Neural cell (in vitro differentiated cells): ENCODE measurements around the gene ANP32E. TPM values are rescaled to one million over a fixed set of nuclear protein-coding genes. Genes with fewer than 3 reads are reported as not detected.

Experiments used
- H2AFZ ChIP-seq: fragments of 200-600, 300-800 bp; sonication (generic), shearing (Covaris generic); 2 replicates; pipeline ENCODE4 v1.6.0; 2014; ENCODE audit warnings: low read depth, mild to moderate bottlenecking, antibody characterized with exemption, low read length, moderate library complexity
- H3F3A ChIP-seq: fragments of 200-600 bp; shearing (Covaris generic); 2 replicates; pipeline ENCODE4 v1.6.1; 2016; ENCODE audit warnings: mild to moderate bottlenecking, moderate library complexity, mixed read lengths, antibody characterized with exemption, low read length; ENCODE audit not compliant: insufficient read depth, poor library complexity, severe bottlenecking
- H3K27ac ChIP-seq: fragments of 200-600, 300-800 bp; sonication (generic), shearing (Covaris generic); 2 replicates; pipeline ENCODE4 v1.5.1; 2014; ENCODE audit warnings: mild to moderate bottlenecking, low read length, moderate library complexity
- H3K27me3 ChIP-seq: fragments of 300-800, 200-600 bp; sonication (generic), shearing (Covaris generic); 2 replicates; pipeline ENCODE4 v1.6.0; 2014; ENCODE audit warnings: mild to moderate bottlenecking, low read depth, low read length, moderate library complexity; ENCODE audit not compliant: insufficient read depth
- H3K36me3 ChIP-seq: fragments of 300-800, 200-600 bp; sonication (generic), shearing (Covaris generic); 2 replicates; pipeline ENCODE4 v1.5.1; 2014; ENCODE audit warnings: mild to moderate bottlenecking, antibody characterized with exemption, low read length, moderate library complexity; ENCODE audit not compliant: insufficient read depth
- H3K4me2 ChIP-seq: fragments of 300-800, 200-600 bp; sonication (generic), shearing (Covaris generic); 2 replicates; pipeline ENCODE4 v1.6.0; 2014; ENCODE audit warnings: mild to moderate bottlenecking, low read length
- H3K4me3 ChIP-seq: fragments of 300-800, 200-600 bp; sonication (generic), shearing (Covaris generic); 2 replicates; pipeline ENCODE4 v1.5.1; 2014; ENCODE audit warnings: mild to moderate bottlenecking, low read length, moderate library complexity
- H3K79me2 ChIP-seq: fragments of 200-600 bp; shearing (Covaris generic); replicated peaks from 2 replicates; pipeline ENCODE4 v1.6.0; 2014; ENCODE audit warnings: mild to moderate bottlenecking, low read length, moderate library complexity; ENCODE audit not compliant: insufficient read depth
- H3K9ac ChIP-seq: fragments of 300-800, 200-600 bp; sonication (generic), shearing (Covaris generic); 2 replicates; pipeline ENCODE4 v1.6.1; 2016; ENCODE audit warnings: mild to moderate bottlenecking, low read length, mixed read lengths
- H3K9me2 ChIP-seq: fragments of 200-600 bp; shearing (Covaris generic); 2 replicates; pipeline ENCODE4 v1.6.1; 2016; ENCODE audit warnings: mild to moderate bottlenecking, low read length, mixed read lengths; ENCODE audit not compliant: insufficient read depth
- H3K9me3 ChIP-seq: fragments of 200-600, 300-800 bp; sonication (generic), shearing (Covaris generic); 2 replicates; pipeline ENCODE4 v1.6.1; 2016; ENCODE audit warnings: mild to moderate bottlenecking, mixed run types, low read length, moderate library complexity, mixed read lengths
- H4K20me1 ChIP-seq: fragments of 200-600 bp; shearing (Covaris generic); 2 replicates; pipeline ENCODE4 v1.6.1; 2016; ENCODE audit warnings: mild to moderate bottlenecking, mixed run types; ENCODE audit not compliant: insufficient read depth
- CTCF ChIP-seq: fragments of 450-650 bp; IDR thresholded peaks from 2 replicates; pipeline ENCODE4 v1.5.1; 2014; ENCODE audit warnings: antibody characterized with exemption, mild to moderate bottlenecking, moderate library complexity; ENCODE audit not compliant: poor library complexity, severe bottlenecking
- EP300 ChIP-seq: fragments of 450-650 bp; conservative IDR thresholded peaks from 2 replicates; pipeline ENCODE4 v1.6.1; 2014; ENCODE audit warnings: antibody characterized with exemption, mild to moderate bottlenecking, moderate library complexity; ENCODE audit not compliant: poor library complexity, severe bottlenecking
- EZH2 ChIP-seq: fragments of 200-600, 300-800 bp; shearing (Covaris generic), sonication (generic); IDR thresholded peaks from 2 replicates; pipeline ENCODE4 v1.6.1; 2014; ENCODE audit warnings: antibody characterized with exemption, low read length, borderline replicate concordance, mild to moderate bottlenecking; ENCODE audit not compliant: insufficient read depth, poor library complexity, severe bottlenecking
- MXI1 ChIP-seq: fragments of 450-650 bp; conservative IDR thresholded peaks from 2 replicates; pipeline ENCODE4 v1.6.1; 2014; ENCODE audit warnings: antibody characterized with exemption, mild to moderate bottlenecking; ENCODE audit not compliant: poor library complexity, severe bottlenecking
- POLR2AphosphoS5 ChIP-seq: IDR thresholded peaks from 2 replicates; pipeline ENCODE4 v1.6.1; 2012
- RAD21 ChIP-seq: fragments of 450-650 bp; conservative IDR thresholded peaks from 2 replicates; pipeline ENCODE4 v1.6.1; 2014; ENCODE audit warnings: antibody characterized with exemption, mild to moderate bottlenecking, moderate library complexity
- SMC3 ChIP-seq: fragments of 450-650 bp; conservative IDR thresholded peaks from 2 replicates; pipeline ENCODE4 v1.6.1; 2014; ENCODE audit warnings: antibody characterized with exemption, mild to moderate bottlenecking, moderate library complexity; ENCODE audit not compliant: poor library complexity
- TAF1 ChIP-seq: IDR thresholded peaks from 2 replicates; pipeline ENCODE4 v1.6.1; 2012; ENCODE audit warnings: low read depth
- polyA plus RNA-seq: library from polyadenylated mRNA; depleted of rRNA; stranded (reverse); fragments of >200 nt; gene quantifications from 2 replicates; pipeline ENCODE4 v1.2.3, GENCODE V29; 2014
- TF ChIP-seq, protein P1 (sequence below): IDR thresholded peaks from 2 replicates; pipeline ENCODE4 v1.6.1; 2012; ENCODE audit warnings: borderline replicate concordance

The ANP32E gene
- polyA plus RNA-seq, 1 donor from 2014 or later, result 17.9 TPM

- Histone ChIP-seq H3K27me3 (no peaks in the 10 kb centered on the region), H3K36me3 (no peaks in the 10 kb centered on the region), H3K27ac (no peak overlapping the region), H3K9me2 (no peaks in the 10 kb centered on the region), H4K20me1 (no peaks in the 10 kb centered on the region), H3K9ac (no peak overlapping the region), H3K4me2 (no peak overlapping the region), H3K79me2 (no peaks in the 10 kb centered on the region), H3K4me3 (no peak overlapping the region), H3K9me3 (no peaks in the 10 kb centered on the region), H2AFZ (no peak overlapping the region), H3F3A (no peaks in the 10 kb centered on the region)
- TF ChIP-seq MXI1 (no peak), TAF1 (no peak), RAD21 (no peak), SMC3 (no peak), POLR2AphosphoS5 (no peak), EP300 (no peak), EZH2 (no peak), CTCF (no peak)
- TF ChIP-seq, protein P1, sequence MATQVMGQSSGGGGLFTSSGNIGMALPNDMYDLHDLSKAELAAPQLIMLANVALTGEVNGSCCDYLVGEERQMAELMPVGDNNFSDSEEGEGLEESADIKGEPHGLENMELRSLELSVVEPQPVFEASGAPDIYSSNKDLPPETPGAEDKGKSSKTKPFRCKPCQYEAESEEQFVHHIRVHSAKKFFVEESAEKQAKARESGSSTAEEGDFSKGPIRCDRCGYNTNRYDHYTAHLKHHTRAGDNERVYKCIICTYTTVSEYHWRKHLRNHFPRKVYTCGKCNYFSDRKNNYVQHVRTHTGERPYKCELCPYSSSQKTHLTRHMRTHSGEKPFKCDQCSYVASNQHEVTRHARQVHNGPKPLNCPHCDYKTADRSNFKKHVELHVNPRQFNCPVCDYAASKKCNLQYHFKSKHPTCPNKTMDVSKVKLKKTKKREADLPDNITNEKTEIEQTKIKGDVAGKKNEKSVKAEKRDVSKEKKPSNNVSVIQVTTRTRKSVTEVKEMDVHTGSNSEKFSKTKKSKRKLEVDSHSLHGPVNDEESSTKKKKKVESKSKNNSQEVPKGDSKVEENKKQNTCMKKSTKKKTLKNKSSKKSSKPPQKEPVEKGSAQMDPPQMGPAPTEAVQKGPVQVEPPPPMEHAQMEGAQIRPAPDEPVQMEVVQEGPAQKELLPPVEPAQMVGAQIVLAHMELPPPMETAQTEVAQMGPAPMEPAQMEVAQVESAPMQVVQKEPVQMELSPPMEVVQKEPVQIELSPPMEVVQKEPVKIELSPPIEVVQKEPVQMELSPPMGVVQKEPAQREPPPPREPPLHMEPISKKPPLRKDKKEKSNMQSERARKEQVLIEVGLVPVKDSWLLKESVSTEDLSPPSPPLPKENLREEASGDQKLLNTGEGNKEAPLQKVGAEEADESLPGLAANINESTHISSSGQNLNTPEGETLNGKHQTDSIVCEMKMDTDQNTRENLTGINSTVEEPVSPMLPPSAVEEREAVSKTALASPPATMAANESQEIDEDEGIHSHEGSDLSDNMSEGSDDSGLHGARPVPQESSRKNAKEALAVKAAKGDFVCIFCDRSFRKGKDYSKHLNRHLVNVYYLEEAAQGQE, result no peak
These were observed 64.1 kb downstream of the ANP32E start for GRCh38 chr1:150171801-150172200.

GRCh38 chr1:150168960-150169601, 66.8 kb downstream of the ANP32E start:
- Histone ChIP-seq H3K9me3 (no peaks in the 10 kb centered on the region), H3F3A (no peaks in the 10 kb centered on the region), H4K20me1 (no peaks in the 10 kb centered on the region), H3K36me3 (no peaks in the 10 kb centered on the region), H3K79me2 (no peaks in the 10 kb centered on the region), H3K9ac (no peak overlapping the region), H2AFZ (no peak overlapping the region), H3K27me3 (no peaks in the 10 kb centered on the region), H3K27ac (no peak overlapping the region), H3K4me2 (no peak overlapping the region), H3K4me3 (no peak overlapping the region), H3K9me2 (no peaks in the 10 kb centered on the region)
- no peak for TF ChIP-seq EZH2
- TF ChIP-seq EP300, result no peak
- TF ChIP-seq MXI1, result no peak
- TF ChIP-seq SMC3, result peak; percentile 68
- TF ChIP-seq, protein P1, result no peak
- no peak for TF ChIP-seq POLR2AphosphoS5
- peak; percentile 56 for TF ChIP-seq CTCF
- TF ChIP-seq RAD21, result peak; percentile 60
